Fibroblast of lung (primary cell): Measurements from ENCODE around the gene SFSWAP.

ENCODE experiments used
- EZH2 ChIP-seq: IDR thresholded peaks from 2 replicates; pipeline ENCODE4 v1.5.1; 2012; ENCODE audit warnings: low read length, control low read depth, mild to moderate bottlenecking; ENCODE audit errors: missing control alignments
- TF ChIP-seq, protein P1 (sequence below), 2 donors: IDR thresholded peaks in 1 of 2; conservative IDR thresholded peaks in 1 of 2; 1 replicate in 1 of 2; 2 replicates in 1 of 2; pipeline ENCODE4 v1.5.1; 2011 to 2012; ENCODE audit warnings: low read length in 2 of 2, control low read depth in 1 of 2, inconsistent platforms in 1 of 2, low read depth in 1 of 2, mild to moderate bottlenecking in 1 of 2

DNA sequence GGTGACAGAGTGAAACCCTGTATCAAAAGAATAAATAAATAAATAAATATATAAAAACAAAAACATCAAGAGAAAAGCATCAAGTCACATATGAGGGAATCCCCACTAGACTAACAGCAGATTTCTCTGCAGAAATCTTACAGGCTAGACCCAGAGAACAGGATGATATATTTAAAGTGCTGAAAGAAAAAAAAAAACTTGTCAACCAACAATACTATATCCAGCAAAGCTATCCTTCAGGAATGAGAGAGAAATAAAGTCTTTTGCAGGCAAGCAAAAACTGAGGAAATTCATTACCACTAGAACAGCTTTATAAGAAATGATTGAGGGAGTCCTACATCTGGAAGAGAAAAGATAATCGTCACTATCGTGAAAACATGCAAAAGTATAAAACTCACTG is 6.4 kb upstream of the SFSWAP start:
- TF ChIP-seq, protein P1, sequence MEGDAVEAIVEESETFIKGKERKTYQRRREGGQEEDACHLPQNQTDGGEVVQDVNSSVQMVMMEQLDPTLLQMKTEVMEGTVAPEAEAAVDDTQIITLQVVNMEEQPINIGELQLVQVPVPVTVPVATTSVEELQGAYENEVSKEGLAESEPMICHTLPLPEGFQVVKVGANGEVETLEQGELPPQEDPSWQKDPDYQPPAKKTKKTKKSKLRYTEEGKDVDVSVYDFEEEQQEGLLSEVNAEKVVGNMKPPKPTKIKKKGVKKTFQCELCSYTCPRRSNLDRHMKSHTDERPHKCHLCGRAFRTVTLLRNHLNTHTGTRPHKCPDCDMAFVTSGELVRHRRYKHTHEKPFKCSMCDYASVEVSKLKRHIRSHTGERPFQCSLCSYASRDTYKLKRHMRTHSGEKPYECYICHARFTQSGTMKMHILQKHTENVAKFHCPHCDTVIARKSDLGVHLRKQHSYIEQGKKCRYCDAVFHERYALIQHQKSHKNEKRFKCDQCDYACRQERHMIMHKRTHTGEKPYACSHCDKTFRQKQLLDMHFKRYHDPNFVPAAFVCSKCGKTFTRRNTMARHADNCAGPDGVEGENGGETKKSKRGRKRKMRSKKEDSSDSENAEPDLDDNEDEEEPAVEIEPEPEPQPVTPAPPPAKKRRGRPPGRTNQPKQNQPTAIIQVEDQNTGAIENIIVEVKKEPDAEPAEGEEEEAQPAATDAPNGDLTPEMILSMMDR (conservative IDR thresholded peaks at IDR 0.05 in 1 of 2, IDR thresholded peaks at IDR 0.05 in 1 of 2; ENCODE audit: low read depth in 1 of 2, low read length in 2 of 2), result no peak
- no peak for TF ChIP-seq EZH2
